Measurements from ENCODE around the gene PRKN.

DNA sequence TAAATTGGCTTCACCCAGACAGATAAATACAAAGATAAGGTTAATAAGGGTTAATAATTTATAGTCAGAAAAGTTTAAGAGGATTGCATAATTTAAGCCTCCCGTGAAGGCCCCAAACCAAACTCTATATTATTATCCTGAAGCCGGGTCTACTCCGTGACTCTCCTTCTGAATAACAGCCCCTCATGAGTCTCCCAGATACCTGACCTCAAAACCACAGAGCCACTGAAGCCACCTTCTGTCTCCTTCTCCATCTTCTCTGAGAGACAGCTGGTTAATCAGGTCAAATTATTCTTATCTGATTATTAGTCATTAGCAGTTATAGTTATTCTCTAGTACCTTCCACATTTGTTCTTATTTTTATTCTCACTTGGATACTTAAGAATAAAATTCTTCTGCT lies 884.5 kb downstream of the PRKN start:
- TF ChIP-seq, protein P1, sequence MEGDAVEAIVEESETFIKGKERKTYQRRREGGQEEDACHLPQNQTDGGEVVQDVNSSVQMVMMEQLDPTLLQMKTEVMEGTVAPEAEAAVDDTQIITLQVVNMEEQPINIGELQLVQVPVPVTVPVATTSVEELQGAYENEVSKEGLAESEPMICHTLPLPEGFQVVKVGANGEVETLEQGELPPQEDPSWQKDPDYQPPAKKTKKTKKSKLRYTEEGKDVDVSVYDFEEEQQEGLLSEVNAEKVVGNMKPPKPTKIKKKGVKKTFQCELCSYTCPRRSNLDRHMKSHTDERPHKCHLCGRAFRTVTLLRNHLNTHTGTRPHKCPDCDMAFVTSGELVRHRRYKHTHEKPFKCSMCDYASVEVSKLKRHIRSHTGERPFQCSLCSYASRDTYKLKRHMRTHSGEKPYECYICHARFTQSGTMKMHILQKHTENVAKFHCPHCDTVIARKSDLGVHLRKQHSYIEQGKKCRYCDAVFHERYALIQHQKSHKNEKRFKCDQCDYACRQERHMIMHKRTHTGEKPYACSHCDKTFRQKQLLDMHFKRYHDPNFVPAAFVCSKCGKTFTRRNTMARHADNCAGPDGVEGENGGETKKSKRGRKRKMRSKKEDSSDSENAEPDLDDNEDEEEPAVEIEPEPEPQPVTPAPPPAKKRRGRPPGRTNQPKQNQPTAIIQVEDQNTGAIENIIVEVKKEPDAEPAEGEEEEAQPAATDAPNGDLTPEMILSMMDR (IDR thresholded peaks at IDR 0.05), result no peak
- no peak for TF ChIP-seq TCF7L2 (IDR thresholded peaks at IDR 0.05; ENCODE audit: low read depth, low read length)
- TF ChIP-seq POLR2AphosphoS5 (IDR thresholded peaks at IDR 0.05; ENCODE audit: low read depth, low read length), result no peak
